Coronary artery (tissue), 2 donors: ENCODE measurements around the gene STEAP3.
A peak's percentile ranks its signal among the peaks of the same experiment; 100 is the strongest.

Experiments used
- DNase-seq: peaks from one replicate; pipeline ENCODE4 v3.0.0-alpha.2; 2017; ENCODE audit warnings: low spot score
- H3K27ac ChIP-seq, 2 donors: fragments of 200-600 bp; sonication (generic); one replicate each; pipeline ENCODE4 v1.5.1; 2016 to 2019
- H3K4me3 ChIP-seq: fragments of 200-600 bp; sonication (generic); 2 replicates; pipeline ENCODE4 v1.5.1; 2016; ENCODE audit warnings: mild to moderate bottlenecking, moderate library complexity
- CTCF ChIP-seq: fragments of 200-600 bp; sonication (generic); IDR thresholded peaks from one replicate; pipeline ENCODE4 v1.5.1; 2019; ENCODE audit warnings: antibody characterized with exemption

The STEAP3 gene

GRCh38 chr2:119240311-119241204 is 16.9 kb downstream of the STEAP3 start:
- no peak for TF ChIP-seq CTCF
- DNase-seq: peak; percentile 78
- no peak overlapping the region for H3K4me3 ChIP-seq

GRCh38 chr2:119241205-119241532 is 17.5 kb downstream of the STEAP3 start:
- no peak for DNase-seq
- peak overlapping the region; percentile 74 to 82 for H3K27ac ChIP-seq
- TF ChIP-seq CTCF: no peak
- no peak overlapping the region for H3K4me3 ChIP-seq

More at GRCh38 chr2:119240311-119241204, 16.9 kb downstream of the STEAP3 start:
- peak overlapping the region; percentile 74 to 82 for H3K27ac ChIP-seq

- no peak for DNase-seq
- TF ChIP-seq CTCF: no peak
- no peak overlapping the region for H3K4me3 ChIP-seq
- peak overlapping the region in 1 of 2 donors; percentile 82 for H3K27ac ChIP-seq
Measured at GRCh38 chr2:119242276-119243119, 18.9 kb downstream of the STEAP3 start.

- Histone ChIP-seq H3K27ac (no peak overlapping the region), H3K4me3 (no peak overlapping the region)
- DNase-seq: no peak
- no peak for TF ChIP-seq CTCF
Measured at GRCh38 chr2:119243621-119244020, 20.0 kb downstream of the STEAP3 start.

- H3K27ac ChIP-seq: no peak overlapping the region
- no peak overlapping the region for H3K4me3 ChIP-seq
- DNase-seq: no peak
- TF ChIP-seq CTCF: no peak
Measured at GRCh38 chr2:119245076-119245840, 21.6 kb downstream of the STEAP3 start.

GRCh38 chr2:119245841-119246230 is 22.2 kb downstream of the STEAP3 start:
- H3K4me3 ChIP-seq: no peak overlapping the region
- TF ChIP-seq CTCF: no peak
- no peak for DNase-seq

More at GRCh38 chr2:119245841-119246230, 22.2 kb downstream of the STEAP3 start:
- no peak overlapping the region for H3K27ac ChIP-seq
